ENCODE data around the gene FUT6. TPM values are rescaled to one million over a fixed set of nuclear protein-coding genes. Genes with fewer than 3 reads are reported as not detected.

Gene FUT6
- polyA plus RNA-seq, 3 donors = not detected

DNA sequence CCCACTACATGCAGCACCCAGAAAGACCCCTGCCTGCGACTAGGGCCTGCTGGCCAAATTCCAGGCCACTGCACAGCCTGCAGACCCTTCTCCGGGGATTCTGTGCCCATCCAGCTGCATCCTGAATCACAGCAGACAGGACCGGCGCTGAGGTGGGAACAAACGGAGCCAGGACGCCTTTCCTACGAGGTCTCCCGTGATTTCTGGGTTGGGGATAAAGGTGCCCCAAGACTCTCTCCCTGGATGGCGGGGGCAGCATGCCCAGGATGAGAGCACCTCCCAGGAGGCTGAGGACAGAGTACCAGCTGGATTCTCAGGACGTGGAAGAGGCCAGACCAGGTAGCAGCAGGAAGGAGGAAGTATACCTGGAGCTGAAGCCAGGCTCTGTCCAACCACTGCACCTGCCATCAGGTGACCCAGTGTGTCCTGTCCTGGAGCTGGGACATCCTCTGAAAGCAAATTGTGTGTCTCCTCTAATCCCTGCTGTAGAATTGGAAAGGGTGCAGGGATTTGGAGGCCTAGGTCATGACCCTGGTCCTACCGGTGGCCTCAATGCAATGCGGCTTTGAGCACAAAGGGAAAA, 34.2 kb upstream of the FUT6 start:
- no peaks in the 10 kb centered on the region for H3K36me3 Mint-ChIP-seq
- H3K4me3 ChIP-seq (replicated peaks in 1 of 3; ENCODE audit: low read depth in 2 of 3, low read length in 3 of 3) = no peak overlapping the region
- no peaks in the 10 kb centered on the region for H3K4me1 ChIP-seq (ENCODE audit: control insufficient read depth in 1 of 2, insufficient read depth in 2 of 2, low read length in 2 of 2)
- no peaks in the 10 kb centered on the region for H3K79me2 ChIP-seq (ENCODE audit: insufficient read depth, low read length)
- H3K27ac ChIP-seq (ENCODE audit: low read depth in 1 of 2, low read length in 2 of 2) = no peak overlapping the region
- H3K9me3 ChIP-seq (replicated peaks in 1 of 2; ENCODE audit: control insufficient read depth in 1 of 2, insufficient read depth in 1 of 2, low read length in 2 of 2) = no peaks in the 10 kb centered on the region
- H3K27me3 Mint-ChIP-seq (ENCODE audit: low read depth in 3 of 3) = peaks cover 2 to 10% (median 8%) of the 10 kb centered on the region in 3 donors
- no peak overlapping the region for H2AFZ ChIP-seq (ENCODE audit: insufficient read depth, low read depth, low read length, poor library complexity, severe bottlenecking)
- no peak overlapping the region for H3K4me2 ChIP-seq (replicated peaks; ENCODE audit: extremely low read depth, low read length, poor library complexity, severe bottlenecking)
- H3K9me3 Mint-ChIP-seq = peaks cover 0 to 5% (median 0%) of the 10 kb centered on the region in 7 donors
- intact Hi-C loops (cut with micrococcal nuclease) = no loop called here
- H3K27me3 ChIP-seq (ENCODE audit: control insufficient read depth in 2 of 2, insufficient read depth in 2 of 2, low read length in 2 of 2) = no peaks in the 10 kb centered on the region
- 96% methylated on average over 6 of the region's 12 CpGs for WGBS (ENCODE audit: insufficient coverage)
- no peak overlapping the region for H3K9ac ChIP-seq (ENCODE audit: insufficient read depth, low read length, poor library complexity, severe bottlenecking)
- TF ChIP-seq, protein P1, sequence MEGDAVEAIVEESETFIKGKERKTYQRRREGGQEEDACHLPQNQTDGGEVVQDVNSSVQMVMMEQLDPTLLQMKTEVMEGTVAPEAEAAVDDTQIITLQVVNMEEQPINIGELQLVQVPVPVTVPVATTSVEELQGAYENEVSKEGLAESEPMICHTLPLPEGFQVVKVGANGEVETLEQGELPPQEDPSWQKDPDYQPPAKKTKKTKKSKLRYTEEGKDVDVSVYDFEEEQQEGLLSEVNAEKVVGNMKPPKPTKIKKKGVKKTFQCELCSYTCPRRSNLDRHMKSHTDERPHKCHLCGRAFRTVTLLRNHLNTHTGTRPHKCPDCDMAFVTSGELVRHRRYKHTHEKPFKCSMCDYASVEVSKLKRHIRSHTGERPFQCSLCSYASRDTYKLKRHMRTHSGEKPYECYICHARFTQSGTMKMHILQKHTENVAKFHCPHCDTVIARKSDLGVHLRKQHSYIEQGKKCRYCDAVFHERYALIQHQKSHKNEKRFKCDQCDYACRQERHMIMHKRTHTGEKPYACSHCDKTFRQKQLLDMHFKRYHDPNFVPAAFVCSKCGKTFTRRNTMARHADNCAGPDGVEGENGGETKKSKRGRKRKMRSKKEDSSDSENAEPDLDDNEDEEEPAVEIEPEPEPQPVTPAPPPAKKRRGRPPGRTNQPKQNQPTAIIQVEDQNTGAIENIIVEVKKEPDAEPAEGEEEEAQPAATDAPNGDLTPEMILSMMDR (IDR thresholded peaks at IDR 0.05) = no peak
- no peak overlapping the region for H3K4me3 Mint-ChIP-seq
- no peak for DNase-seq
- no peaks in the 10 kb centered on the region for H3K4me1 Mint-ChIP-seq
- no peaks in the 10 kb centered on the region for H4K20me1 ChIP-seq (ENCODE audit: insufficient read depth, low read length)
- no peaks in the 10 kb centered on the region for H3K36me3 ChIP-seq (replicated peaks in 1 of 2; ENCODE audit: control insufficient read depth in 1 of 2, insufficient read depth in 2 of 2, low read length in 2 of 2)
- H3K27ac Mint-ChIP-seq = peak overlapping the region in 1 of 7 donors; percentile 17

DNA sequence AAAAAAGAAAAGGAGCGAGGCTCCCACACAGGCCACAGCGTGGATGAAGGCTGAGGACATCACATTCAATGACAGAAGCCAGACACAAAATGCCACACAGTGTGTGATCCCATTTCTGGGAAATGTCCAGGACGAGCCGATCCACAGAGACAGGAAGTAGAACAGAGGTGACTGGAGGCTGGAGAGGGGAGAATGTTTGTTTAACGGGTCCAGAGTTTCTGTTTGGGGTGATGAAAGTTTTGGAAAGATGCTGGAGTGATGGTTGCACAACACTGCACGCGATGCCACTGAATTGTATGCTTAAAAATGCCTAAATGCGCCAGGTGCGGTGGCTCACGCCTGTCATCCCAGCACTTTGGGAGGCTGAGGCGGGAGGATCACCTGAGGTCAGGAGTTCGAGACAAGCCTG, 31.5 kb upstream of the FUT6 start:
- Histone ChIP-seq H3K9ac (ENCODE audit: insufficient read depth, low read length, poor library complexity, severe bottlenecking) (no peak overlapping the region), H4K20me1 (ENCODE audit: insufficient read depth, low read length) (no peaks in the 10 kb centered on the region), H3K4me2 (replicated peaks; ENCODE audit: extremely low read depth, low read length, poor library complexity, severe bottlenecking) (no peak overlapping the region), H3K9me3 (replicated peaks in 1 of 2; ENCODE audit: control insufficient read depth in 1 of 2, insufficient read depth in 1 of 2, low read length in 2 of 2) (no peaks in the 10 kb centered on the region), H3K27ac (ENCODE audit: low read depth in 1 of 2, low read length in 2 of 2) (no peak overlapping the region), H3K4me3 (replicated peaks in 1 of 3; ENCODE audit: low read depth in 2 of 3, low read length in 3 of 3) (no peak overlapping the region), H3K79me2 (ENCODE audit: insufficient read depth, low read length) (no peaks in the 10 kb centered on the region), H3K4me1 (ENCODE audit: control insufficient read depth in 1 of 2, insufficient read depth in 2 of 2, low read length in 2 of 2) (no peaks in the 10 kb centered on the region), H3K36me3 (replicated peaks in 1 of 2; ENCODE audit: control insufficient read depth in 1 of 2, insufficient read depth in 2 of 2, low read length in 2 of 2) (no peaks in the 10 kb centered on the region), H3K27me3 (ENCODE audit: control insufficient read depth in 2 of 2, insufficient read depth in 2 of 2, low read length in 2 of 2) (no peaks in the 10 kb centered on the region), H2AFZ (ENCODE audit: insufficient read depth, low read depth, low read length, poor library complexity, severe bottlenecking) (no peak overlapping the region)
- Mint-ChIP-seq H3K36me3 (no peaks in the 10 kb centered on the region), H3K27me3 (ENCODE audit: low read depth in 3 of 3) (peaks cover under 1 to 6% (median 3%) of the 10 kb centered on the region in 3 donors), H3K4me3 (no peak overlapping the region), H3K9me3 (peaks cover 0 to 5% (median 0%) of the 10 kb centered on the region in 7 donors), H3K4me1 (no peaks in the 10 kb centered on the region), H3K27ac (no peak overlapping the region)
- DNase-seq = no peak
- intact Hi-C loops (cut with micrococcal nuclease) = no loop called here
- WGBS (ENCODE audit: insufficient coverage) = 88% methylated on average over 9 of the region's 12 CpGs
- TF ChIP-seq, protein P1 (IDR thresholded peaks at IDR 0.05) = no peak

All from CD14-positive monocyte (primary cell).